Trophoblast cell (in vitro differentiated cells and primary cell): ENCODE results near the gene HDAC2.
"Not testable (repeated sequence)": the region's sequence is repeated elsewhere in the genome, so short reads cannot be mapped to it uniquely, and the experiment has no call there.

ENCODE experiments used
- DNase-seq, 2 donors: peaks; one replicate each; pipeline ENCODE4 v3.0.0-alpha.2; 2016
- H2AFZ ChIP-seq: 2 replicates; pipeline ENCODE4 v1.6.1; 2013; ENCODE audit warnings: low read length, moderate library complexity, mild to moderate bottlenecking; ENCODE audit not compliant: insufficient read depth, poor library complexity
- H2AK5ac ChIP-seq: 2 replicates; pipeline ENCODE4 v1.6.1; 2013; ENCODE audit warnings: mild to moderate bottlenecking, low read length
- H2BK120ac ChIP-seq: 2 replicates; pipeline ENCODE4 v1.6.1; 2013; ENCODE audit warnings: low read length, mild to moderate bottlenecking, moderate library complexity; ENCODE audit not compliant: insufficient read depth, poor library complexity
- H2BK12ac ChIP-seq: 2 replicates; pipeline ENCODE4 v1.6.1; 2013; ENCODE audit warnings: mild to moderate bottlenecking, low read length, moderate library complexity
- H2BK5ac ChIP-seq: 2 replicates; pipeline ENCODE4 v1.6.1; 2013; ENCODE audit warnings: low read length, low read depth, moderate library complexity, mild to moderate bottlenecking; ENCODE audit not compliant: poor library complexity
- H3K14ac ChIP-seq: 2 replicates; pipeline ENCODE4 v1.6.1; 2013; ENCODE audit warnings: mild to moderate bottlenecking, low read length
- H3K18ac ChIP-seq: 2 replicates; pipeline ENCODE4 v1.6.1; 2013; ENCODE audit warnings: mild to moderate bottlenecking, low read length
- H3K23ac ChIP-seq: 2 replicates; pipeline ENCODE4 v1.6.1; 2013; ENCODE audit warnings: low read length
- H3K27ac ChIP-seq: 2 replicates; pipeline ENCODE4 v1.5.1; 2013; ENCODE audit warnings: low read depth, mild to moderate bottlenecking, inconsistent platforms, low read length, moderate library complexity
- H3K27me3 ChIP-seq: 2 replicates; pipeline ENCODE4 v1.6.1; 2013; ENCODE audit warnings: inconsistent platforms, mild to moderate bottlenecking, low read length, moderate library complexity; ENCODE audit not compliant: insufficient read depth
- H3K36me3 ChIP-seq, 2 experiments: 1 replicate in 1 of 2; 2 replicates in 1 of 2; pipeline ENCODE4 v1.6.1; 2013; ENCODE audit warnings: low read length in 2 of 2, mild to moderate bottlenecking in 2 of 2, moderate library complexity in 1 of 2; ENCODE audit not compliant: insufficient read depth in 2 of 2, control insufficient read depth in 1 of 2
- H3K4ac ChIP-seq: 2 replicates; pipeline ENCODE4 v1.6.1; 2013; ENCODE audit warnings: low read depth, mild to moderate bottlenecking, low read length, moderate library complexity
- H3K4me1 ChIP-seq, 2 experiments: 1 replicate in 1 of 2; 2 replicates in 1 of 2; pipeline ENCODE4 v1.6.1; 2013; ENCODE audit warnings: low read length in 2 of 2, mild to moderate bottlenecking in 2 of 2, moderate library complexity in 1 of 2; ENCODE audit not compliant: insufficient read depth in 2 of 2, control insufficient read depth in 1 of 2
- H3K4me2 ChIP-seq: 2 replicates; pipeline ENCODE4 v1.6.1; 2013; ENCODE audit warnings: inconsistent platforms, mild to moderate bottlenecking, low read length, moderate library complexity
- H3K4me3 ChIP-seq: 2 replicates; pipeline ENCODE4 v1.5.1; 2013; ENCODE audit warnings: mild to moderate bottlenecking, low read depth, low read length, inconsistent platforms
- H3K79me1 ChIP-seq: one replicate; pipeline ENCODE4 v1.6.1; 2013; ENCODE audit warnings: low read length
- H3K79me2 ChIP-seq: 2 replicates; pipeline ENCODE4 v1.6.1; 2013; ENCODE audit warnings: low read length, mild to moderate bottlenecking; ENCODE audit not compliant: control insufficient read depth, insufficient read depth, poor library complexity
- H3K9ac ChIP-seq: 2 replicates; pipeline ENCODE4 v1.6.1; 2013; ENCODE audit warnings: mild to moderate bottlenecking, low read length
- H3K9me3 ChIP-seq: 2 replicates; pipeline ENCODE4 v1.6.1; 2013; ENCODE audit warnings: low read depth, mild to moderate bottlenecking, control low read depth, inconsistent platforms, low read length; ENCODE audit not compliant: insufficient read depth
- H4K12ac ChIP-seq: 2 replicates; pipeline ENCODE4 v1.6.1; 2013; ENCODE audit warnings: low read depth, mild to moderate bottlenecking, low read length, moderate library complexity
- H4K8ac ChIP-seq: 2 replicates; pipeline ENCODE4 v1.6.1; 2013; ENCODE audit warnings: low read depth, mild to moderate bottlenecking, low read length, moderate library complexity
- H4K91ac ChIP-seq: one replicate; pipeline ENCODE4 v1.6.1; 2013; ENCODE audit warnings: low read depth, mild to moderate bottlenecking, low read length, moderate library complexity
- WGBS: extraction: QIAGEN DNeasy Blood & Tissue Kit; methylation state at CpG from one replicate; pipeline ENCODE4 v1.1.7; 2013; ENCODE audit warnings: missing lambda C conversion rate; ENCODE audit not compliant: insufficient read length, insufficient coverage; ENCODE audit errors: extremely low coverage; 5-methylcytosine and 5-hydroxymethylcytosine counted together

HDAC2 gene

DNA sequence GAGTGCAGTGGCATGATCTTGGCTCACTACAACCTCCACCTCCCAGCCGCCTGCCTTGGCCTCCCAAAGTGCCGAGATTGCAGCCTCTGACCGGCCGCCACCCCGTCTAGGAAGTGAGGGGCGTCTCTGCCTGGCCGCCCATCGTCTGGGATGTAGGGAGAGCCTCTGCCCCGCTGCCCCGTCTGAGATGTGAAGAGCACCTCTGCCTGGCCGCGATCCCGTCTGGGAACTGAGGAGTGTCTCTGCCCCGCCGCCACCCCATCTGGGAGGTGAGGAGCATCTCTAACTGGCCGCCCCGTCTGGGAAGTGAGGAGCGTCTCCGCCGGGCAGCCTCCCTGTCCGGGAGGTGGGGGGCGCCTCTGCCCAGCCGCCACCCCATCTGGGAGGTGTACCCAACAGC lies 39.0 kb downstream of the HDAC2 start:
- H3K4me1 ChIP-seq, H3K18ac ChIP-seq, H3K4ac ChIP-seq, H2AFZ ChIP-seq, H3K36me3 ChIP-seq, H3K23ac ChIP-seq, H3K4me3 ChIP-seq, DNase-seq, H3K27me3 ChIP-seq, H4K91ac ChIP-seq, H2AK5ac ChIP-seq, H4K12ac ChIP-seq, H2BK12ac ChIP-seq, H4K8ac ChIP-seq, H3K79me1 ChIP-seq, H3K4me2 ChIP-seq, H3K9ac ChIP-seq, H2BK120ac ChIP-seq, H3K79me2 ChIP-seq, H3K9me3 ChIP-seq, H3K14ac ChIP-seq, H2BK5ac ChIP-seq, H3K27ac ChIP-seq: not testable (repeated sequence)
- no CpG with 5 or more reads among the region's 23 CpGs for WGBS

DNA sequence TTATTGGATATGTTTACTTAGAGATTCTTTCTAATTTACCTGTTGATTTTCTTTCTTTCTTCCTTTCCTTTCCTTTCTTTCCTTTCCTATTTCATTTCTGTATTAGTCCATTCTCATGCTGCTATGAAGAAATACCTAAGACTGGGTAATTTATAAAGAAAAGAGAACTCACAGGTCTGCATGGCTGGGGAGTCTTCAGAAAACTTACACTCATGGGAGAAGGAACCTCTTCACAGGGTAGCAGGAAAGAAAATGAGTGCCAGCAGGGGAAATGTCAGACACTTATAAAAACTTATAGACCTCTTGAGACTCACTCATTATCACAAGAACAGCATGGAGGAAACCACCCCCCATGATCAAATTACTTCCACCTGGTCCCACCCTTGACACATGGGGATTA lies 40.8 kb downstream of the HDAC2 start:
- H3K4me3 ChIP-seq, result no peak overlapping the region
- no peak overlapping the region for H2AFZ ChIP-seq

DNA sequence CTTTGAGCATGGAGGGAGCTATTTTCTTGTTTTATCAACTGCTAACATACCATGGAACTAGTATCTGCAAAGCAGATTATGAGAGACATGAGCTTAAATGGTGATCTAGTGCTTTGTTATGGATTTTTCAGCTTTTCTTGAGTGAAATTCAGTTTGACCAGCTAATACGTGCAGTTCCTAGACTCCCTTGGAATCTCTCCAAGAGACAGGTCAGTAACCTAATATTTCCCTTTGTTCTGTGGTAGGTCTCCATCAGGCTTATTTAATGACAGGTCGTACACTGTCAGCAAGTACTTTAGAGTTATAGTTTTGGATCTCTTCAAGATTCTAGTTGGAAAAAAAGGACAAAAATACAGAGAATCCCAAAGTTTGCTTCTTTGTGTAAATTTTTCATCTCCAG lies 43.9 kb downstream of the HDAC2 start:
- Histone ChIP-seq H4K12ac (no peak overlapping the region), H3K79me1 (no peaks in the 10 kb centered on the region), H3K9ac (no peak overlapping the region), H3K4me1 (no peaks in the 10 kb centered on the region), H2BK120ac (no peak overlapping the region), H4K8ac (no peak overlapping the region), H3K23ac (no peak overlapping the region), H3K14ac (no peak overlapping the region), H3K9me3 (peaks cover 3% of the 10 kb centered on the region), H3K27me3 (no peaks in the 10 kb centered on the region), H3K4me3 (no peak overlapping the region), H3K18ac (no peak overlapping the region), H3K36me3 (no peaks in the 10 kb centered on the region), H4K91ac (no peak overlapping the region), H2BK5ac (no peak overlapping the region), H3K79me2 (no peaks in the 10 kb centered on the region), H3K4me2 (no peak overlapping the region), H2BK12ac (no peak overlapping the region), H2AK5ac (no peak overlapping the region), H3K27ac (no peak overlapping the region), H3K4ac (no peak overlapping the region), H2AFZ (no peak overlapping the region)
- DNase-seq, result no peak
- WGBS, result no CpG with 5 or more reads among the region's 2 CpGs

More for the DNA sequence above, 40.8 kb downstream of the HDAC2 start:
- no peak overlapping the region for H2BK5ac ChIP-seq
- no peak overlapping the region for H3K14ac ChIP-seq
- no peak overlapping the region for H4K8ac ChIP-seq
- no peak overlapping the region for H2BK12ac ChIP-seq
- H3K27ac ChIP-seq, result no peak overlapping the region
- H3K79me1 ChIP-seq, result no peaks in the 10 kb centered on the region
- H4K12ac ChIP-seq, result no peak overlapping the region
- DNase-seq, result no peak
- H3K4ac ChIP-seq, result no peak overlapping the region
- no peak overlapping the region for H3K9ac ChIP-seq
- H3K18ac ChIP-seq, result no peak overlapping the region
- no peaks in the 10 kb centered on the region for H3K79me2 ChIP-seq
- no peak overlapping the region for H3K23ac ChIP-seq
- no peaks in the 10 kb centered on the region for H3K36me3 ChIP-seq
- no peak overlapping the region for H3K4me2 ChIP-seq
- H2BK120ac ChIP-seq, result no peak overlapping the region
- no peak overlapping the region for H4K91ac ChIP-seq
- H2AK5ac ChIP-seq, result no peak overlapping the region
- no peaks in the 10 kb centered on the region for H3K27me3 ChIP-seq
- peaks cover 3% of the 10 kb centered on the region for H3K9me3 ChIP-seq
- H3K4me1 ChIP-seq, result no peaks in the 10 kb centered on the region

DNA sequence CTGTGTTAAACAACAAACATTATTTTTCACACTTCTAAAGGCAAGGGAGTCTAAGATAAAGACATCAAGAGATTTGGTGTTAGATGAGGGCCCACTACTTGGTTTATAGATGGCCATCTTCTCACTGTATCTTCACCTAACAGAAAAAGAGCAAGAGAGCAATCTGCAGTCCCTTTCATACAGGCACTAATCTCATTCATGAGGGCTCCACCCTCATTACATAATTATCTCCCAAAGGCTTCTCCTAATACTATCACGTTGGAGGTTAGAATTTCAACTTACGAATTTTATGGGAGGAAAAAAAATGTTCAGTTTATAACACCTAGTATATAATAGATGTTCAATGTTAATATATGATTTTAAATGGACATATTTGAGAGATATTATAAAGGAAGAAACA lies 45.6 kb downstream of the HDAC2 start:
- no peaks in the 10 kb centered on the region for H3K27me3 ChIP-seq
- H3K4me3 ChIP-seq, result no peak overlapping the region
- no peaks in the 10 kb centered on the region for H3K79me2 ChIP-seq
- no peak overlapping the region for H3K4ac ChIP-seq
- WGBS, result no CpG with 5 or more reads among the region's 2 CpGs
- H3K4me2 ChIP-seq, result no peak overlapping the region
- no peak overlapping the region for H3K23ac ChIP-seq
- no peak overlapping the region for H2BK12ac ChIP-seq
- no peak overlapping the region for H3K27ac ChIP-seq
- H2BK5ac ChIP-seq, result no peak overlapping the region
- H3K14ac ChIP-seq, result no peak overlapping the region
- H3K79me1 ChIP-seq, result no peaks in the 10 kb centered on the region
- no peak overlapping the region for H4K8ac ChIP-seq
- H3K9me3 ChIP-seq, result peaks cover 3% of the 10 kb centered on the region
- H4K91ac ChIP-seq, result no peak overlapping the region
- H2BK120ac ChIP-seq, result no peak overlapping the region
- H3K4me1 ChIP-seq, result peaks cover 0 to 3% of the 10 kb centered on the region in 2 experiments
- H3K36me3 ChIP-seq, result no peaks in the 10 kb centered on the region
- no peak overlapping the region for H3K9ac ChIP-seq
- no peak overlapping the region for H4K12ac ChIP-seq
- no peak overlapping the region for H2AK5ac ChIP-seq
- no peak for DNase-seq
- no peak overlapping the region for H3K18ac ChIP-seq
- H2AFZ ChIP-seq, result no peak overlapping the region

DNA sequence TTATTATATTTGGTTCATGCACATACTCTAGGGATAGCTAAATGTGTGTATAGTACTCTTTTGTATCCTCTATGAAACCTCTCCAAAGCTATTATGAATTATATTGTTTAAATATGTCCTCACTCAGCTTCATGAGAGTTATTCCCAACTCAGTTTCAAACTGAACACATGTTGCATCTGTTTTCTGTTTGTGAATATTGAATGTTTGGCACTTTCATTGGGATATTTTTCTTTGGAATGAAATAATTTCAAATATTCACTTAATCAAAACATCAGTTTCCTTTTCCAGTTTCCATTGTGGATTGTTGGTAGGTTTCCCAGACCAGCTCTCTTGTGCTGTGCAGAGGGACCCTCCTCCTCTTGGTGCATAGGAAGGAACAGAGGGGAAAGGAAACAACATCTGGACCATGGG lies 46.6 kb downstream of the HDAC2 start:
- no peak overlapping the region for H3K4ac ChIP-seq
- no peak overlapping the region for H3K14ac ChIP-seq
- no peak overlapping the region for H2BK12ac ChIP-seq
- H3K79me1 ChIP-seq, result no peaks in the 10 kb centered on the region
- no peaks in the 10 kb centered on the region for H3K27me3 ChIP-seq
- H3K9me3 ChIP-seq, result peaks cover 2% of the 10 kb centered on the region
- no peaks in the 10 kb centered on the region for H3K36me3 ChIP-seq
- no peak overlapping the region for H2BK120ac ChIP-seq
- no peak overlapping the region for H3K27ac ChIP-seq
- no peak overlapping the region for H2AFZ ChIP-seq
- H3K79me2 ChIP-seq, result no peaks in the 10 kb centered on the region
- no peak overlapping the region for H3K23ac ChIP-seq
- no peak overlapping the region for H2BK5ac ChIP-seq
- no peak overlapping the region for H2AK5ac ChIP-seq
- H3K18ac ChIP-seq, result no peak overlapping the region
- H4K12ac ChIP-seq, result no peak overlapping the region
- H3K4me3 ChIP-seq, result no peak overlapping the region
- no peak overlapping the region for H3K9ac ChIP-seq
- H4K91ac ChIP-seq, result no peak overlapping the region
- no peak for DNase-seq
- peaks cover 0 to 3% of the 10 kb centered on the region in 2 experiments for H3K4me1 ChIP-seq
- no peak overlapping the region for H3K4me2 ChIP-seq
- no peak overlapping the region for H4K8ac ChIP-seq
